ENCODE measurements around the gene PEMT.

PEMT gene

GRCh38 chr17:17468217-17469010 is 123.1 kb downstream of the PEMT start:
- no peak overlapping the region for H2BK12ac ChIP-seq (ENCODE audit: low read length)
- no peak for DNase-seq
- H3K4me1 ChIP-seq (ENCODE audit: control insufficient read depth in 1 of 2, insufficient read depth in 2 of 2, low read length in 2 of 2): no peaks in the 10 kb centered on the region
- no peaks in the 10 kb centered on the region for H3K27me3 ChIP-seq (ENCODE audit: insufficient read depth, low read length)
- no peak overlapping the region for H3K23ac ChIP-seq (ENCODE audit: low read length)
- no peak overlapping the region for H3K27ac ChIP-seq (ENCODE audit: low read depth, low read length)
- WGBS (ENCODE audit: extremely low coverage, insufficient coverage, insufficient read length): no CpG with 5 or more reads among the region's 5 CpGs
- H4K91ac ChIP-seq (ENCODE audit: low read depth, low read length): no peak overlapping the region
- no peak overlapping the region for H3K14ac ChIP-seq (ENCODE audit: low read length)
- no peak overlapping the region for H3K9ac ChIP-seq (ENCODE audit: low read length)
- no peak overlapping the region for H2BK120ac ChIP-seq (ENCODE audit: insufficient read depth, low read length, poor library complexity)
- no peaks in the 10 kb centered on the region for H3K36me3 ChIP-seq (ENCODE audit: control insufficient read depth in 1 of 2, insufficient read depth in 2 of 2, low read length in 2 of 2)
- H3K4me2 ChIP-seq (ENCODE audit: low read length): no peak overlapping the region
- no peak overlapping the region for H2BK5ac ChIP-seq (ENCODE audit: low read depth, low read length, poor library complexity)
- no peak overlapping the region for H4K12ac ChIP-seq (ENCODE audit: low read depth, low read length)
- no peak overlapping the region for H4K8ac ChIP-seq (ENCODE audit: low read depth, low read length)
- H3K79me2 ChIP-seq (ENCODE audit: control insufficient read depth, insufficient read depth, low read length, poor library complexity): no peaks in the 10 kb centered on the region
- no peak overlapping the region for H3K18ac ChIP-seq (ENCODE audit: low read length)
- H2AFZ ChIP-seq (ENCODE audit: insufficient read depth, low read length, poor library complexity): no peak overlapping the region
- no peak overlapping the region for H3K4ac ChIP-seq (ENCODE audit: low read depth, low read length)
- no peaks in the 10 kb centered on the region for H3K79me1 ChIP-seq (ENCODE audit: low read length)
- H3K9me3 ChIP-seq (ENCODE audit: insufficient read depth, low read depth, low read length): peaks cover 2% of the 10 kb centered on the region
- no peak overlapping the region for H3K4me3 ChIP-seq (ENCODE audit: low read depth, low read length)
- no peak overlapping the region for H2AK5ac ChIP-seq (ENCODE audit: low read length)

- Histone ChIP-seq H3K36me3 (ENCODE audit: control insufficient read depth in 1 of 2, insufficient read depth in 2 of 2, low read length in 2 of 2) (no peaks in the 10 kb centered on the region), H2BK5ac (ENCODE audit: low read depth, low read length, poor library complexity) (no peak overlapping the region), H3K4me2 (ENCODE audit: low read length) (no peak overlapping the region), H3K4me3 (ENCODE audit: low read depth, low read length) (no peak overlapping the region), H4K12ac (ENCODE audit: low read depth, low read length) (no peak overlapping the region), H3K14ac (ENCODE audit: low read length) (no peak overlapping the region), H3K27ac (ENCODE audit: low read depth, low read length) (no peak overlapping the region), H3K79me1 (ENCODE audit: low read length) (no peaks in the 10 kb centered on the region), H3K79me2 (ENCODE audit: control insufficient read depth, insufficient read depth, low read length, poor library complexity) (no peaks in the 10 kb centered on the region), H3K23ac (ENCODE audit: low read length) (no peak overlapping the region), H3K4ac (ENCODE audit: low read depth, low read length) (no peak overlapping the region), H3K9ac (ENCODE audit: low read length) (no peak overlapping the region), H4K8ac (ENCODE audit: low read depth, low read length) (no peak overlapping the region), H3K18ac (ENCODE audit: low read length) (no peak overlapping the region), H2BK12ac (ENCODE audit: low read length) (no peak overlapping the region), H2AK5ac (ENCODE audit: low read length) (no peak overlapping the region), H4K91ac (ENCODE audit: low read depth, low read length) (no peak overlapping the region), H3K27me3 (ENCODE audit: insufficient read depth, low read length) (no peaks in the 10 kb centered on the region), H2BK120ac (ENCODE audit: insufficient read depth, low read length, poor library complexity) (no peak overlapping the region), H2AFZ (ENCODE audit: insufficient read depth, low read length, poor library complexity) (no peak overlapping the region), H3K9me3 (ENCODE audit: insufficient read depth, low read depth, low read length) (peaks cover 2% of the 10 kb centered on the region), H3K4me1 (ENCODE audit: control insufficient read depth in 1 of 2, insufficient read depth in 2 of 2, low read length in 2 of 2) (no peaks in the 10 kb centered on the region)
- DNase-seq: no peak
- WGBS (ENCODE audit: extremely low coverage, insufficient coverage, insufficient read length): no CpG with 5 or more reads among the region's 5 CpGs
Measured at GRCh38 chr17:17467720-17468119, 123.8 kb downstream of the PEMT start.

- Histone ChIP-seq H2AK5ac (ENCODE audit: low read length) (no peak overlapping the region), H3K79me2 (ENCODE audit: control insufficient read depth, insufficient read depth, low read length, poor library complexity) (no peaks in the 10 kb centered on the region), H2AFZ (ENCODE audit: insufficient read depth, low read length, poor library complexity) (no peak overlapping the region), H3K4me3 (ENCODE audit: low read depth, low read length) (no peak overlapping the region), H4K8ac (ENCODE audit: low read depth, low read length) (no peak overlapping the region), H3K79me1 (ENCODE audit: low read length) (no peaks in the 10 kb centered on the region), H3K27me3 (ENCODE audit: insufficient read depth, low read length) (no peaks in the 10 kb centered on the region), H2BK12ac (ENCODE audit: low read length) (no peak overlapping the region), H2BK5ac (ENCODE audit: low read depth, low read length, poor library complexity) (no peak overlapping the region), H3K36me3 (ENCODE audit: control insufficient read depth in 1 of 2, insufficient read depth in 2 of 2, low read length in 2 of 2) (no peaks in the 10 kb centered on the region), H3K23ac (ENCODE audit: low read length) (no peak overlapping the region), H3K4me2 (ENCODE audit: low read length) (no peak overlapping the region), H3K14ac (ENCODE audit: low read length) (no peak overlapping the region), H4K12ac (ENCODE audit: low read depth, low read length) (no peak overlapping the region), H3K27ac (ENCODE audit: low read depth, low read length) (no peak overlapping the region), H3K18ac (ENCODE audit: low read length) (no peak overlapping the region), H3K4ac (ENCODE audit: low read depth, low read length) (no peak overlapping the region), H3K4me1 (ENCODE audit: control insufficient read depth in 1 of 2, insufficient read depth in 2 of 2, low read length in 2 of 2) (no peaks in the 10 kb centered on the region), H3K9me3 (ENCODE audit: insufficient read depth, low read depth, low read length) (peaks cover 2% of the 10 kb centered on the region), H3K9ac (ENCODE audit: low read length) (no peak overlapping the region), H4K91ac (ENCODE audit: low read depth, low read length) (no peak overlapping the region), H2BK120ac (ENCODE audit: insufficient read depth, low read length, poor library complexity) (no peak overlapping the region)
- no CpG with 5 or more reads among the region's 5 CpGs for WGBS (ENCODE audit: extremely low coverage, insufficient coverage, insufficient read length)
- no peak for DNase-seq
Measured at GRCh38 chr17:17467016-17467415, 124.5 kb downstream of the PEMT start.

GRCh38 chr17:17466511-17466910 is 125.0 kb downstream of the PEMT start:
- Histone ChIP-seq H3K27me3 (ENCODE audit: insufficient read depth, low read length) (no peaks in the 10 kb centered on the region), H2BK120ac (ENCODE audit: insufficient read depth, low read length, poor library complexity) (no peak overlapping the region)
- WGBS (ENCODE audit: extremely low coverage, insufficient coverage, insufficient read length): no CpG with 5 or more reads among the region's 5 CpGs

More at GRCh38 chr17:17466511-17466910, 125.0 kb downstream of the PEMT start:
- no peak overlapping the region for H3K27ac ChIP-seq (ENCODE audit: low read depth, low read length)
- no peaks in the 10 kb centered on the region for H3K79me1 ChIP-seq (ENCODE audit: low read length)
- H3K14ac ChIP-seq (ENCODE audit: low read length): no peak overlapping the region
- H4K91ac ChIP-seq (ENCODE audit: low read depth, low read length): no peak overlapping the region
- no peaks in the 10 kb centered on the region for H3K79me2 ChIP-seq (ENCODE audit: control insufficient read depth, insufficient read depth, low read length, poor library complexity)
- no peak overlapping the region for H2BK5ac ChIP-seq (ENCODE audit: low read depth, low read length, poor library complexity)
- no peak for DNase-seq
- peaks cover 2% of the 10 kb centered on the region for H3K9me3 ChIP-seq (ENCODE audit: insufficient read depth, low read depth, low read length)
- no peak overlapping the region for H2AFZ ChIP-seq (ENCODE audit: insufficient read depth, low read length, poor library complexity)
- no peak overlapping the region for H2BK12ac ChIP-seq (ENCODE audit: low read length)
- H3K4me1 ChIP-seq (ENCODE audit: control insufficient read depth in 1 of 2, insufficient read depth in 2 of 2, low read length in 2 of 2): no peaks in the 10 kb centered on the region
- no peak overlapping the region for H3K4me3 ChIP-seq (ENCODE audit: low read depth, low read length)
- no peaks in the 10 kb centered on the region for H3K36me3 ChIP-seq (ENCODE audit: control insufficient read depth in 1 of 2, insufficient read depth in 2 of 2, low read length in 2 of 2)
- H3K9ac ChIP-seq (ENCODE audit: low read length): no peak overlapping the region
- no peak overlapping the region for H3K23ac ChIP-seq (ENCODE audit: low read length)
- no peak overlapping the region for H4K12ac ChIP-seq (ENCODE audit: low read depth, low read length)
- H3K4me2 ChIP-seq (ENCODE audit: low read length): no peak overlapping the region
- H3K4ac ChIP-seq (ENCODE audit: low read depth, low read length): no peak overlapping the region
- no peak overlapping the region for H3K18ac ChIP-seq (ENCODE audit: low read length)
- no peak overlapping the region for H4K8ac ChIP-seq (ENCODE audit: low read depth, low read length)
- no peak overlapping the region for H2AK5ac ChIP-seq (ENCODE audit: low read length)
